ENCODE measurements around the gene SDHB.

SDHB gene

GRCh38 chr1:17071794-17072193, 18.0 kb upstream of the SDHB start:
- no peak for DNase-seq

- DNase-seq, result no peak
Measured at GRCh38 chr1:17070163-17070525, 16.3 kb upstream of the SDHB start.

- no peak for DNase-seq
Measured at GRCh38 chr1:17069452-17070162, 15.8 kb upstream of the SDHB start.

DNA sequence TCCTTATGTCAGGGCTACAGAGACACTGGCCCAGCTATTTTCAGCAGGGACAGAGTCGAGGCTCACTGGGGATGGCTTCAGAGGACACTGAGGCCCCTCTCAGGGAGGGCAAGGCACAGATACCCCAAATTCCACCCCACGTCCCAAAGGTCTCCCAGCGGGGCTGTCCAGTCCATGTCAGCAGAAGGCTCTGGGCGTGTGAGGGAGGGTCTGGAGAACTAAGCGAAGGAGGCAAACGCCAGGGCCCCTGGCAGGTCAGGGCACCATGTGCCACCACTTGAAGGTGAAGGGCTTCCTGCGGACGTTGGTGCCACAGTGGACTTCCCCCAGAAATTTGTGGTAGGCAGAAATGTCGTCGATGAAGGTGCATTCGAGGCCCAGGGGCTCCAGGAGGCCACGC, 15.0 kb upstream of the SDHB start:
- DNase-seq, result no peak

DNA sequence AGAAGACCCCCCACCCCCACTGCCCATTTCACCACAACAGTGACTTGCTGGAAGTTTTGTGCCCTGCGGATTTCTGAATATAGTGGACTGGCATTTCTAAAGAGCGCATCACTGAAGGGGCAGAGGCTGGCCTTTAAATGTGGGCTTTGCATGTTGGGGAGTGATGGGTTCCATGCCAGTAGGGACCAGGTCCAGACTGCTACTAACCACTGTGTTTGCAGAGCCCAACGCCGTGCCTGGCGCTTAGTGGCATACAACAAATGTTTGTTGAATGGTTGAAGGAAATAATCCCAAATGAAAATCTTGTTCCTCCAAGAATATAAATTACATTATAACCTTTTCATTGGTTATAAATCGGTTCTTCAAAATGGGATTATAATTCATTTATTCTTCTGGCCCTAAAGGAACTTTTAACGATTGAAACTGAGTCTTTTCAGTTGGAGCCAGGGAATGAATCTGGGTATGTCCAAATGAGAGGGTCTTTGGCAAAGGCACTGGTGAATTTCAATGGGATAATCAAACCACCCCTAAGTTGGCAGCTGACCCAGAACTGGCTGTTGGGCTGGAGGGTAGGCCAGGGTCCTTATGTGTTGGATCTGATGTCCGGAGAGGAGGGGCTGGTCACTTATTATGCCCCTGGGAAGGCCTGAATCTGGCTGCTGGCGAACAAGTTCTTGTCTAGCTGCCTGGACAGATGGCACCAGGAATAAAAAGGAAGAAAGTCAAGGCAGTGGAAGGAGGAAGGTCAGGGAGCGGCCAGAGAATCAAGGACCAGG, 13.8 kb upstream of the SDHB start:
- no peak for DNase-seq

DNA sequence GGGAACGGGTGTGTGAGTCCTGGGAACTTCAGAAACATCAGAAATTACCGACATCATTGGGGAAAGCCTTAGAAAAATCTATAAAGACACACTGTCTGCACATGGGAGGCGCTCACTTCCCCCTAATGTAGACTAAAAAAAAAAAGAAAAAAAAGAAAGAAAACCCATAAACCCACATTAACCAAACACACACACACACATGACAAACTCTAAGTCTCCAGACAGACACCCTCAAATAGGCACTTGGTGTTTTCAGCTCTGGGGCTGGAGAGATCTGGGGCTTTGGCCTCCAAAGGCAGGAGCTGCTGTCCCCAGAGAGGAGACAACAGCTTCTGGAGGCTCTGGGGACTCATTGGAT, 13.2 kb upstream of the SDHB start:
- no peak for DNase-seq

GRCh38 chr1:17066361-17067068, 12.7 kb upstream of the SDHB start:
- no peak for DNase-seq

DNA sequence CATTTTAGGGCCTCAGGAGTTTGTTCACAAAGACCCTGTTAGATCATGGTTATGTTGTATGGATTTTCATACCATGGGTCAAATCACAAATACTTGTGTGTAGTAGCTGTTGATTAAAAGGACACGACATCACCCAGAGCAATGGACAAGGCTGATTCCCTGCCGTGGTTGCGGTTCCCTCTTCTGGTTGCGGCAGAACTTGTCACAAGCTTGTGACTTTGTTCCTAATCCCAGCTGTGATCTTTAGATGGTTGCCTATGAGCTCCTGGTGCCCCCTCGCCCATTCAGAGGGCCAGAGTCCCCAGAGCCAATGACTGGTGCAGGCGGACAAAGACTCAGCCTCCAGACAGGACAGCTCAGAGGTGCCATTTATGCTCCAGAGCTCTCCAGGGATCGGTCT, 11.8 kb upstream of the SDHB start:
- no peak for DNase-seq

GRCh38 chr1:17062751-17063150, 8.9 kb upstream of the SDHB start:
- peak; percentile 18 for DNase-seq

- no peak for DNase-seq
Measured at GRCh38 chr1:17061892-17062291, 8.1 kb upstream of the SDHB start.

DNA sequence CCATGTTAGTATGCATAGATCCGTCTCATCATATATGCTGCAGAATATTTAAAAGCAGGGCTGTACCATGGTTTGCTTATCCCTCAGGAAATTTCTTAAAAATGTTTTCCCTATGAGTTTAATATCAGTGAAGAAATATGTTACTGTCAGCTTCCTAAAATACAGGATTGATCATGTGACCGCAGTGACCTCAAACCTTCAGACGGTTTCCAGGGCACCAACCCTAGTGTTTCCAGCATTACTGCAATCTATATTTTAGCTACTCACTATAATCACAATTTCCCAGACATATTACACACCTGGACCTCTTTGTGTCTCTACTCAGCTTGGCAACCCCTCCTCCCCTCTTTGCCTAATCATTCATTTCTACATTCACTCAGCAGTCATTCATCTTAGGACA, 7.7 kb upstream of the SDHB start:
- no peak for DNase-seq

- DNase-seq, result no peak
Measured at GRCh38 chr1:17060306-17060749, 6.5 kb upstream of the SDHB start.

GRCh38 chr1:17059391-17060305, 5.8 kb upstream of the SDHB start:
- DNase-seq, result peak; percentile 62

DNA sequence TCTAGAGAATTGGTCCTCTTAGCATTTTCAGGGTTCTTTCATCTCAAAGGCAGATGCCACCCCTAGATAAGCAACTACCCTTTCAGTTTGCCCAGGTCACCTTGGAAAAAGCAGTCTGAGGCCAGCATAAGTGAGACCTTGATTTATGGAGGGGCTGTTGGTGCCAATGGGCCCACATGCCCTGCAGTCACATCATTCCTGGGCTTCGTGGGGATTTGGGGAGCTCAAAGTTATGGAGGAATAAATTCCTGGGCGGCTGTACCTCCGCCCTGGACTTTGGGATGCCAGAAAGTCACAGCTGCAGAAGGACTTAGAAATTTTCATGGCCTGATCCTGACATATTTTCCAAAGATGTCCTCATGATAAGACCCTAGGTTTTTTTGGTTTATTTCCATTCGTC, 2.7 kb upstream of the SDHB start:
- DNase-seq, result no peak

- DNase-seq, result no peak
Measured at GRCh38 chr1:17055801-17056200, 2.0 kb upstream of the SDHB start.

GRCh38 chr1:17053086-17053684, 647 bp downstream of the SDHB start:
- DNase-seq, result no peak

- no peak for DNase-seq
Measured at GRCh38 chr1:17052641-17053040, 1.2 kb downstream of the SDHB start.

DNA sequence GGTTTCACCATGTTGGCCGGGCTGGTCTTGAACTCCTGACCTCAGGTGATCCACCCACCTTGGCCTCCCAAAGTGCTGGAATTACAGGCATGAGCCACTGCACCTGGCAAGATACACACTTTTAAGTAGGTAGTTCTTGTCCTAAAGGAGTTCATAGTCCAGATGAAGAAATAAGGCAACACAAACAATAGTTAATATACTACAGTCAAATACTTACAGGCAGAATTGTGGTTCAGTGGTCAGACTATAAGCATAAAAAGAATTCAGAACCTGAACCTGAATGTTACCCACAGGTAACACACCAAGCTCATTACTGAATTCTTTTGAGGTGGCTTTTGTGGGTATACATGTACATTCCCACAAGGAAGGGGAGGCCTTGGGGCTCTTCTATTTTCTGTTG, 1.8 kb downstream of the SDHB start:
- no peak for DNase-seq

GRCh38 chr1:17047924-17048323, 5.9 kb downstream of the SDHB start:
- no peak for DNase-seq

DNA sequence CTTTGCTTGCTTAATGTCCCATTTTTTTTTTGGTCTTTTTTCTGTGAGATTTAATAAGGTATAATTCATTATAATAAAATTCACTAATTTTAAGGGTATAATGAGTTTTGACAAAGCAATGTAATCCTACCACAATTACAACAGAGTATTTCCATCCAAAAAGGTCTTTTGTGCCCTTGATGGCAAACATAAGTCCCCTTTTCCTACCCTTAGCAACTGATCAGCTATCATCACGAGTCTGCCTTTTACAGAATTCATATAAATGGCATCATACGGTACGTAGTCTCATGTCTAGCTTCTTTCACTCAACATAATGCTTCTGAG, 7.5 kb downstream of the SDHB start:
- DNase-seq, result no peak

GRCh38 chr1:17045634-17046333, 8.0 kb downstream of the SDHB start:
- peak; percentile 26 for DNase-seq

GRCh38 chr1:17045150-17045549, 8.7 kb downstream of the SDHB start:
- no peak for DNase-seq
